Urothelium cell line (cell line): ENCODE measurements around the gene FHIT.

Experiments used
- DNase-seq: peaks from one replicate; pipeline ENCODE4 v3.0.0; 2011; ENCODE audit warnings: low spot score, mixed read lengths
- FAIRE-seq: peaks from 2 replicates; lab custom pipeline; 2011; peaks lifted over from hg19 to GRCh38; lab: Jason Lieb, UNC

The FHIT gene

GRCh38 chr3:59798372-59799086 is 1452.7 kb downstream of the FHIT start:
- FAIRE-seq (no peak), DNase-seq (no peak)

GRCh38 chr3:59797533-59797932 is 1453.7 kb downstream of the FHIT start:
- DNase-seq (no peak), FAIRE-seq (no peak)

- FAIRE-seq, result no peak
- DNase-seq, result no peak
These were observed 1454.8 kb downstream of the FHIT start for GRCh38 chr3:59796456-59796855.

DNA sequence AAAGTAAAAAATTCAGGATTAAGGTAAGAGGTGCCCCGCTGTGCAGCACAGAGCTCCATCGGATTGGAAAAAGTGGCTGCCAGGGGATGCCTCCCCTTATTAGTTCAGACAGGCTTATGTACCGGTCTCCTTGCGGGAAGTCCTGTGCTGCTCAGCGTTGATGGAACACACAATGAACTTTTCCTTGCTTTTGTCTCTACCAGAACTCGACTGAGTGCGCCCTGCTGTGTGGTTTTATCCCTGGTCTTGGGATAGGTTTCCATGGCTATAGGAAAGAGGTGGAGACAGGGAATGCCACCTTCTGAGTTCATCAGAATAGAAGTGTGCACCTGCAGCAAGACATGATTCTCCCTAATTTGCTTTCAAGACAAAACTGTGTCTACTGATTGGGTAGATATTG is 1455.5 kb downstream of the FHIT start:
- FAIRE-seq, result no peak
- DNase-seq, result no peak

DNA sequence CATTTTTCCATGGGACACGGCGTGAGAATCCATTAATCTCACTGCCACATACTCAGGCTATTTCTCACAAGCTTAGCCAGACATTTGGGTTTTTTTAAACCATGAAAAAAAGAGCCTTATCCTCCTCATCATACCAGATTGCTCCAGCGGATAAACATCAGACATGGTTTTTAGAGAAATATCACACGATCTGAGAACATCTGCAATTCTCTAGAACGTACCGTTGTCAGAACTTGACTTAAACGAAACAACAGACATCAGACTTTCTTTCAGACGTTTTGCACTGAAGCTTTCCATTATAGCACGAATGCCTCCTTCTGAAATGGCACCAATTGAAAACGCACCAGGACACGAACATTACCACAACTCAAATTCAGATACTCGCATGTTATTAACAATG is 1457.3 kb downstream of the FHIT start:
- no peak for DNase-seq
- FAIRE-seq, result no peak

DNA sequence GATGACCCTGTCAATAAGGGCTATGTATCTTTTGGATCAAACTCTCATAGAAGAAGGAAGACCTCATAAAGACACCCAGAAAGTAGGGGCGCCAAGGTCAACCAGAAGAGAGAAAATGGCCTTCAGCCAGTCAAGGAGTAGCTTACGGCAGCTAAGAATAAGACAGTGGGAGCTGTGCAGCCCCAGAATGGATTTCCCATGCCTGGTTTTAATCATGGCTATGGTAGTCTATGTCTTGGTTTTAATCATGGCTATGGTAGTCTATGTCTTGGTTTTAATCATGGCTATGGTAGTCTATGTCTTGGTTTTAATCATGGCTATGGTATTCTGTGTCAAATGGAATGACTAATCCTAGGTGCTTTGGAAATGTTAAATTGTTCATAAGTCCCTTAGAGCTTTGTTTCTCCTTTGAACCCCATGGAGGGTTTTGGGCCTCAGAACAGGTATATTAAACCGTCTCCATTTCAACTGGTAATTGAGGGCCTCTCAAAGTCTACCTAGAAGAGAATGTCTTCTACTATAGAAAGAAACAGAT is 1459.4 kb downstream of the FHIT start:
- FAIRE-seq, result no peak
- no peak for DNase-seq

- FAIRE-seq (no peak), DNase-seq (no peak)
These were observed 1461.0 kb downstream of the FHIT start for GRCh38 chr3:59790241-59790640.

GRCh38 chr3:59788801-59789200 is 1462.5 kb downstream of the FHIT start:
- FAIRE-seq, result no peak
- no peak for DNase-seq

- FAIRE-seq (no peak), DNase-seq (no peak)
These were observed 1463.1 kb downstream of the FHIT start for GRCh38 chr3:59788133-59788532.

- DNase-seq (no peak), FAIRE-seq (no peak)
These were observed 1464.9 kb downstream of the FHIT start for GRCh38 chr3:59786374-59786773.

GRCh38 chr3:59784164-59784563 is 1467.1 kb downstream of the FHIT start:
- no peak for FAIRE-seq
- DNase-seq, result no peak

DNA sequence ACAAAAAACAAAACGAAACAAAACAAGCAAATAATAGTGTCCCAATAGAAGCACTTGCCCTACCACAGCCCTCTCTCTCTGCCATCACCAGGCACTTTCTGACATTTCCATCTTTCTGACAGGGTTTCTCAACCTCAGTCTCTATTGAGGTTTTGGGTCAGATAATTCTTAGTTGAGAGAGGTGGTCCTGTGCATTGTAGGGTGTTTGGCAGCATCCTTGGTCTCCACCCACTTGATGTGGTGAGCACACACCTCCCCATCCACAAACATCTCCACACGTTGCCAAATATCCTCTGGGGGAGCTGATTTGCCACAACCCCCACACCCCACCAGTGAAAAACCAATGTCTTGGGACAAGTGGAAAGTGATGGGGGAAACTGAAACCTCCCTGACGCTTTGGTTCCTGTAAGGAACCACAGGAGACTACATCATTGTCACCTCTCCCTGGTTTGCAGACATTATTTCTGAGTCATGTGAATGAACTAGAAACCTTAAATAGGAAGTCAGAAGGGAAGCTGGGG is 1467.7 kb downstream of the FHIT start:
- DNase-seq (no peak), FAIRE-seq (no peak)

DNA sequence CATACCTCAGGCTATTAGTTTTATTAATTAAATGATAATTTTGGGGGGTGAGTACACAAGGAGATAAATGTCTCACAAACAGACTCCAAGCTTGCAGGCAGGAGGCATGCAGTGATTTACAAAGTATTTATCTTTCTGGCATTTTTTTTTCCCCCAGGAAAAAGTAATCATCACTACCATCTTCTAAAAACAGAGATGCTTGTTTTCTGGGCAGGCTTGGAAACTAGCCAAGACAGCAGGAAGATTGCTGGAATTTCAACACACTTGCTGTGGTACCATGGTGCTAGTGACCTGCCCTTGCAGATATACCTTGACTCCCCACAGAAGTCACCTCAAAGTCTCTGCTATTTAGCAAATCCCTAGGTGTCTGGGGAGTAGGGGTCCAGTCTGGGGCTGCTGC is 1468.6 kb downstream of the FHIT start:
- no peak for DNase-seq
- no peak for FAIRE-seq

DNA sequence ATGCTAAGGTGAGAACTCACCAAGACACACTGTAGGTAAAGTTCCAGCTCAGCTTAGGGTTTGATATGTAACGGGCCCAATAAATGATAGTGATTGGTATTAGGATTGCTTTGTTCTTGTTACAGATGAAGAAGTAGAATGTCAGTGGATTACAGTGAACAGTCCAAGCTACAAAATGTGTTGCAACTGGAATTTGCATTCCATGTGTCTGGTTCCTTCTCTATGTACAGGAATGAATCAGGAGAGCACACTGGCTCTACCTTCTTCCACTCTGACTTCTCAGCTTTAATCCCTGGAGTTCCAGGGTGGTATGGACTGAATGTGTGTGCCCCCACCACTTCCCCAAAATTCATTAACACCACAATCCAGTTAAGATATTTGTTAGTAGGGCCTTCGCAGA is 1471.0 kb downstream of the FHIT start:
- FAIRE-seq (no peak), DNase-seq (no peak)

GRCh38 chr3:59779260-59779659 is 1472.0 kb downstream of the FHIT start:
- no peak for FAIRE-seq

GRCh38 chr3:59777667-59778077 is 1473.6 kb downstream of the FHIT start:
- DNase-seq, result no peak
- no peak for FAIRE-seq

More at GRCh38 chr3:59779260-59779659, 1472.0 kb downstream of the FHIT start:
- DNase-seq, result no peak

DNA sequence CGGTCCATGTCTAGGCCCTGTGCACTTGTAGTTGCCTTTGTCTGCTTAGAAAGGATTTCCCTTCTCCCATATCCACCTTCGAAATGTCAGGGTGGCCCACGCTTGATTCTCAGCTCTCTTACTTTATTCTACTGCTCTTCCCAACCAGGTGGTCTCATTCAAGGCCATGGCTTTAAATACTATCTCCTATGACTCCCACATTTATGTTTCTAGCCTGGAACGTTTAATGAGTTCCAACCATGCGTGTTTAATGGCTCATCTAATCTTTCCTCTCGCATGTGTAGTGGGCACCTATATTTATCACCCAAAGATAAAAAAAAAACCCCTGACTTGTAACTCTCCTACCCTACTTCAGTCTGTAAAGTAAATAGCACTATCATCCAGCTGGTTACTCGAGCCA is 1474.2 kb downstream of the FHIT start:
- DNase-seq (no peak), FAIRE-seq (no peak)

GRCh38 chr3:59775761-59776325 is 1475.4 kb downstream of the FHIT start:
- no peak for DNase-seq
- no peak for FAIRE-seq

DNA sequence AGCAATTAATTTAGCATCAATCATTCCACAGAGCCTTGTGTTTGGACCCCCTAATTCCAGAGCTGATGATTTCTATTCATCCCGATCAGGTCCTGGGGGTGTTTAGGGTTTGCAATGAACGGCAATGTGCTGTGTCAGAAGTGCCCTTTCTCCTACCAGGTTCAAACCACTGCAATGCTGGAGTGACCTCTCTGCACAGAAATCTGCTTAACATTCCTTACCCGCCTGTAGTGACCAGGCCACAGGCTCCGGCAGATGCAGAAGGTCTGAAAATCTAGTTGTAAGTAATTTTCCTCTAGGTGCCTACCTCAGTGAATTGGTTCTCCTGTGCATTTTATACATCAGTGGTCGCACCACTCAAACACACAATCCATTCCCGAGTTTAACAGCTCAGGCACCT is 1476.1 kb downstream of the FHIT start:
- DNase-seq (no peak), FAIRE-seq (no peak)

GRCh38 chr3:59774634-59775033 is 1476.6 kb downstream of the FHIT start:
- DNase-seq (peak; percentile 45), FAIRE-seq (no peak)

DNA sequence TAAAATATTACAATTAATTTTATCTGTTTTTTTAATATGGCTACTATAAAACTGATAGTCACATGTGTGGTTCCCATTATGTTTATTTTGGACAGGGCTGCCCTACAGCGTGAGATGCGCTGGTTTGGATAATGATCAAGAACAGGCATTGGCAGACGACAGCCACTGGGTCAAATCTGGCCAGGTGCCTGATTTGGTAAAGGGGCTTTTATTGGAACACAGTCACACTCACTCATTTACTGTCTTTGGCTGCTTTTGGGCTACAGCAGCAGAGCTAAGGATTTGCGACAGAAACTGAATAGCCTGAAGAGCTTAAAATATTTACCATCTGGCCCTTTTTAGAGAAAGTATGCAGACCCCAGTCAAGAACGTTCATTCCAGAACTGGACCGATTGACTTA is 1477.3 kb downstream of the FHIT start:
- no peak for FAIRE-seq

More for the DNA sequence above, 1477.3 kb downstream of the FHIT start:
- no peak for DNase-seq
